ENCODE measurements around the gene DNM1. TPM values are rescaled to one million over a fixed set of nuclear protein-coding genes. Genes with fewer than 3 reads are reported as not detected.
A peak's percentile ranks its signal among the peaks of the same experiment; 100 is the strongest.

Gene DNM1
- total RNA-seq, 2 experiments from 2014 or later = 0.36 to 0.59 TPM

GRCh38 chr9:128163027-128163515 is 40.1 kb upstream of the DNM1 start:
- Mint-ChIP-seq H3K36me3 (ENCODE audit: low read depth) (peaks cover 26% of the 10 kb centered on the region), H3K27me3 (no peaks in the 10 kb centered on the region), H3K4me1 (ENCODE audit: low read depth) (peaks cover 24% of the 10 kb centered on the region), H3K9me3 (no peaks in the 10 kb centered on the region), H3K27ac (no peak overlapping the region), H3K4me3 (no peak overlapping the region)
- ChIA-PET CTCF (no interaction called here), POLR2A (interaction anchor here (0.9 kb wide), 1 partner anchor 33 kb away, joined by 3 read pairs; no protein-coding TSS in a partner anchor)
- no peak for TF ChIP-seq CTCF (IDR thresholded peaks at IDR 0.05)
- intact Hi-C loops (cut with micrococcal nuclease) = no loop called here
- ATAC-seq = no peak
- no peak for DNase-seq

- no peak for ATAC-seq
- no peak for TF ChIP-seq CTCF (IDR thresholded peaks at IDR 0.05)
- H3K9me3 Mint-ChIP-seq = no peaks in the 10 kb centered on the region
- intact Hi-C loops (cut with micrococcal nuclease) = no loop called here
- H3K4me1 Mint-ChIP-seq (ENCODE audit: low read depth) = peaks cover 24% of the 10 kb centered on the region
- H3K27me3 Mint-ChIP-seq = no peaks in the 10 kb centered on the region
- no peak for DNase-seq
- H3K4me3 Mint-ChIP-seq = no peak overlapping the region
- POLR2A ChIA-PET = no interaction called here
- CTCF ChIA-PET = no interaction called here
- peak overlapping the region; percentile 20 for H3K27ac Mint-ChIP-seq
- peaks cover 28% of the 10 kb centered on the region for H3K36me3 Mint-ChIP-seq (ENCODE audit: low read depth)
Observed at GRCh38 chr9:128163523-128164306, 39.5 kb upstream of the DNM1 start.

GRCh38 chr9:128164307-128164885 is 38.8 kb upstream of the DNM1 start:
- H3K36me3 Mint-ChIP-seq (ENCODE audit: low read depth) = peaks cover 29% of the 10 kb centered on the region
- TF ChIP-seq CTCF (IDR thresholded peaks at IDR 0.05) = no peak
- no peak for ATAC-seq
- ChIA-PET POLR2A (no interaction called here), CTCF (no interaction called here)
- DNase-seq = no peak
- intact Hi-C loops (cut with micrococcal nuclease) = no loop called here
- H3K4me1 Mint-ChIP-seq (ENCODE audit: low read depth) = peaks cover 21% of the 10 kb centered on the region
- peak overlapping the region; percentile 20 for H3K27ac Mint-ChIP-seq
- no peaks in the 10 kb centered on the region for H3K9me3 Mint-ChIP-seq
- H3K4me3 Mint-ChIP-seq = no peak overlapping the region
- no peaks in the 10 kb centered on the region for H3K27me3 Mint-ChIP-seq

GRCh38 chr9:128166169-128166568 is 37.0 kb upstream of the DNM1 start:
- Mint-ChIP-seq H3K4me1 (ENCODE audit: low read depth) (peaks cover 18% of the 10 kb centered on the region), H3K4me3 (no peak overlapping the region), H3K27ac (no peak overlapping the region), H3K27me3 (no peaks in the 10 kb centered on the region), H3K9me3 (no peaks in the 10 kb centered on the region), H3K36me3 (ENCODE audit: low read depth) (peaks cover 27% of the 10 kb centered on the region)
- ATAC-seq = no peak
- CTCF ChIA-PET = interaction anchor here (1.1 kb wide), 1 partner anchor 48 kb away, joined by 4 read pairs; no protein-coding TSS in a partner anchor
- intact Hi-C loops (cut with micrococcal nuclease) = no loop called here
- TF ChIP-seq CTCF (IDR thresholded peaks at IDR 0.05) = no peak
- POLR2A ChIA-PET = interaction anchor here (1.5 kb wide), 1 partner anchor 25 kb away, joined by 4 read pairs; the partner anchor contains the start of gene CIZ1
- no peak for DNase-seq

GRCh38 chr9:128167209-128167608 is 36.0 kb upstream of the DNM1 start:
- ChIA-PET CTCF (no interaction called here), POLR2A (interaction anchor here (1.5 kb wide), 1 partner anchor 24 kb away, joined by 4 read pairs; the partner anchor contains the start of gene CIZ1)
- DNase-seq = no peak
- Mint-ChIP-seq H3K27me3 (no peaks in the 10 kb centered on the region), H3K9me3 (no peaks in the 10 kb centered on the region), H3K27ac (no peak overlapping the region), H3K4me1 (ENCODE audit: low read depth) (peaks cover 10% of the 10 kb centered on the region), H3K36me3 (ENCODE audit: low read depth) (peaks cover 22% of the 10 kb centered on the region), H3K4me3 (no peak overlapping the region)
- TF ChIP-seq CTCF (IDR thresholded peaks at IDR 0.05) = no peak
- ATAC-seq = no peak
- intact Hi-C loops (cut with micrococcal nuclease) = no loop called here

All from activated CD8-positive, alpha-beta T cell treated with anti-CD3 and anti-CD28 coated beads for 36 hours (primary cell).